Omental fat pad (tissue), 4 donors: Measurements from ENCODE around the gene ATP5ME. TPM values are rescaled to one million over a fixed set of nuclear protein-coding genes. Genes with fewer than 3 reads are reported as not detected.
"Not testable (repeated sequence)": the region's sequence is repeated elsewhere in the genome, so short reads cannot be mapped to it uniquely, and the experiment has no call there.

Experiments
- ATAC-seq: fragments of 150-250 bp; one replicate; pipeline ENCODE4 v1.9.1; 2016; ENCODE audit warnings: mild to moderate bottlenecking, moderate library complexity; ENCODE audit not compliant: low FRiP score
- DNase-seq: peaks from one replicate; pipeline ENCODE4 v3.0.0-alpha.2; 2019; ENCODE audit warnings: low spot score
- CTCF ChIP-seq, 3 donors: fragments of 450-650 bp; IDR thresholded peaks; one replicate each; pipeline ENCODE4 v1.5.1; 2016 to 2017; ENCODE audit warnings: antibody characterized with exemption in 3 of 3, mild to moderate bottlenecking in 3 of 3, moderate library complexity in 2 of 3
- total RNA-seq, 4 donors: library from RNA; depleted of rRNA; stranded (reverse); fragments of >200 nt; gene quantifications; one replicate each; pipeline ENCODE4 v1.1.0, GENCODE V29; 2016

ATP5ME gene
- total RNA-seq, 4 donors from 2014 or later: 54.3 to 147 (median 107) TPM

GRCh38 chr4:703336-704197 lies 29.5 kb upstream of the ATP5ME start:
- no peak for TF ChIP-seq CTCF (IDR thresholded peaks at IDR 0.05)
- ATAC-seq (no peak), DNase-seq (no peak)

- no peak for ATAC-seq
- no peak for DNase-seq
- no peak for TF ChIP-seq CTCF (IDR thresholded peaks at IDR 0.05)
Observed at GRCh38 chr4:702618-703048, 28.6 kb upstream of the ATP5ME start.

- ATAC-seq (no peak), DNase-seq (no peak)
- no peak for TF ChIP-seq CTCF (IDR thresholded peaks at IDR 0.05)
Observed at GRCh38 chr4:700587-701264, 26.6 kb upstream of the ATP5ME start.

GRCh38 chr4:699816-700580 lies 25.9 kb upstream of the ATP5ME start:
- ATAC-seq (no peak), DNase-seq (no peak)
- TF ChIP-seq CTCF (IDR thresholded peaks at IDR 0.05): no peak

GRCh38 chr4:694341-694940 lies 20.4 kb upstream of the ATP5ME start:
- not testable (repeated sequence) for ATAC-seq, DNase-seq

GRCh38 chr4:692771-693554 lies 18.9 kb upstream of the ATP5ME start:
- no peak for TF ChIP-seq CTCF (IDR thresholded peaks at IDR 0.05)
- no peak for DNase-seq
- ATAC-seq: no peak
